Left ventricle myocardium superior (tissue), 1 donor: ENCODE data around the gene STAT6. TPM values are rescaled to one million over a fixed set of nuclear protein-coding genes. Genes with fewer than 3 reads are reported as not detected.
A peak's percentile ranks its signal among the peaks of the same experiment; 100 is the strongest.

Experiments used
- ATAC-seq: fragments of 200-7000 bp; cut with Tn5 transposase; one replicate; pipeline ENCODE4 v1.9.1; 2020; ENCODE audit warnings: mild to moderate bottlenecking, moderate library complexity
- DNase-seq: peaks from one replicate; pipeline ENCODE4 v3.0.0-alpha.2; 2020
- intact Hi-C: fragments of 100-400 bp; cut with micrococcal nuclease; formaldehyde crosslinking; loops from one replicate; pipeline ENCODE4 v1.11.0; 2022
- long read RNA-seq: library from polyadenylated mRNA; unstranded; transcript quantifications from one replicate; pipeline ENCODE4 v2.0.0, GENCODE V29; 2021
- total RNA-seq: library from RNA; stranded (reverse); fragmentation: NEBNext Ultra II Directional; extraction: Animal tissue kit (Norgen Biotek cat#: 25700); gene quantifications from one replicate; pipeline ENCODE4 v1.2.1, GENCODE V29; 2021
- donor health status: DM: no; HTN: yes; CAD: no; lungs with severe emphysema.

The STAT6 gene, protein sequence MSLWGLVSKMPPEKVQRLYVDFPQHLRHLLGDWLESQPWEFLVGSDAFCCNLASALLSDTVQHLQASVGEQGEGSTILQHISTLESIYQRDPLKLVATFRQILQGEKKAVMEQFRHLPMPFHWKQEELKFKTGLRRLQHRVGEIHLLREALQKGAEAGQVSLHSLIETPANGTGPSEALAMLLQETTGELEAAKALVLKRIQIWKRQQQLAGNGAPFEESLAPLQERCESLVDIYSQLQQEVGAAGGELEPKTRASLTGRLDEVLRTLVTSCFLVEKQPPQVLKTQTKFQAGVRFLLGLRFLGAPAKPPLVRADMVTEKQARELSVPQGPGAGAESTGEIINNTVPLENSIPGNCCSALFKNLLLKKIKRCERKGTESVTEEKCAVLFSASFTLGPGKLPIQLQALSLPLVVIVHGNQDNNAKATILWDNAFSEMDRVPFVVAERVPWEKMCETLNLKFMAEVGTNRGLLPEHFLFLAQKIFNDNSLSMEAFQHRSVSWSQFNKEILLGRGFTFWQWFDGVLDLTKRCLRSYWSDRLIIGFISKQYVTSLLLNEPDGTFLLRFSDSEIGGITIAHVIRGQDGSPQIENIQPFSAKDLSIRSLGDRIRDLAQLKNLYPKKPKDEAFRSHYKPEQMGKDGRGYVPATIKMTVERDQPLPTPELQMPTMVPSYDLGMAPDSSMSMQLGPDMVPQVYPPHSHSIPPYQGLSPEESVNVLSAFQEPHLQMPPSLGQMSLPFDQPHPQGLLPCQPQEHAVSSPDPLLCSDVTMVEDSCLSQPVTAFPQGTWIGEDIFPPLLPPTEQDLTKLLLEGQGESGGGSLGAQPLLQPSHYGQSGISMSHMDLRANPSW
- 46.1 TPM for total RNA-seq
- long read RNA-seq, full-length matches to known transcripts = 4 of 40 reads
- long read RNA-seq, partial matches to known transcripts = 34 of 40 reads
- long read RNA-seq, other reads (novel, unspliced or antisense) = 2 of 40 reads

DNA sequence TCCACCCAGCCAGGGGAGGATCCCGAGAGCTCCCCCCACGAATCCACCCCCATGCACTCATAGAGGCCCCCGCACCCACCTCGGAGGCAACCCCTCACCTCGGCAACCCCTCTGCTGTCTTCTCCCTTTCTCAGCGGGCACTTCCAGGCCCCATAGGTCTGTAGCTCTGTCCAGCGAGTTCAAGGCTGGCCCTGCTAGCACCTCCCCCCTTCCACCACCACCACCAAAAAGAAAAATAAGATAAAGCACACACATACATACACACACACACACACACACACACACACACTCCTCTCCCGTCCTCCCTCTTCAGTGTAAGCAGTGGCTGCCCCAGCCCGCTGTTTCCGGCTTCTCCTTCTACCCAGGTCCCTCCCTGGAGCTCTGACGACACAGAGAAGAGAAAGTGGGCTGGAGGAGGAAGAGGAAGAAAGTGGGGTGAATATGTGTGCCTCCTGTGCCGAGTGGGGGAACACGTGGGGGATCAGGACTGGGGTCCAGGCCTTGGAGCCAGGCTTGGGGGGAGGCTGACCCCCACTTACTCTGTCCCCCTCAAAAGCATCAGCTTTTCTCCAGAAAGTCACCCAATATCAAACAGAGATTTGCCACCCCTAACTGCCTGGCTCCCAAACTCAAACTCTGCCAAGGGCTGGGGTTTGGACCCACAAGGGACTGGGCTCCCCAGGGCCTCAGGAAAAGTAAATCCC, at the start of gene STAT6:
TSS of gene STAT6 (minus strand) at position 332 of the 704 bp plus-strand sequence. CDS start 3,084 bp downstream, outside the sequence.
- ATAC-seq (peak; percentile 79), DNase-seq (peak; percentile 82)
- intact Hi-C loops = no loop called here

DNA sequence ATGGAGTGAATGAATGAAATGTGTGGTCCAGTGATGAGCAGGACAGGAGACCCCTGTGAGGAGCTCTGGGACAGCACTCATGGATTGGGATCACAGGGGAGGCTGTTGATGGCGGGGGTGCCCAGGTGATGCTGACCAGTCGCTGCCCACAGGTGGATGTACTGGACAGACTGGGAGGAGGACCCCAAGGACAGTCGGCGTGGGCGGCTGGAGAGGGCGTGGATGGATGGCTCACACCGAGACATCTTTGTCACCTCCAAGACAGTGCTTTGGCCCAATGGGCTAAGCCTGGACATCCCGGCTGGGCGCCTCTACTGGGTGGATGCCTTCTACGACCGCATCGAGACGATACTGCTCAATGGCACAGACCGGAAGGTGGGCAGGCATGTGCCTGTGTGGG, 49.6 kb upstream of the STAT6 start:
- intact Hi-C loops = no loop called here
- DNase-seq = no peak
- ATAC-seq = no peak

DNA sequence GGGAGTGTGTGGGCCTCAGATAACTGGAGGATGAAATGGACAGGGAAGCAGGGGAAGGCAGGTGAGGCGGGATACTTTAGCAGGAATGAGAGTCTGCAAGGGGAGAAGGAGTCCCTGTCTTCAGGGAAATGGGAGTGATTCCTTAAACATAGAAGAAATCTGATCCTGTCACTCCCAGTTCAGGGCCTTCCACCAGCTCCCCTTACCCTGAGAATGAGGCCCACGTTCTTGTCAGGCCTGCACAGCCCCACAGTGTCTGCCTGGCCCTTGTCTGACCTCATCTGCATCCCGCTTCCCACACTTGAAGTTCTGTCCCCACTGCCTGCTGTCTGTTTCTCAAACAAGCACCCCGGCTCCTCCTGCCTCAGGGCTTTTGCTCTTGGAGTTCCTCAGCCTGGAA, 48.9 kb upstream of the STAT6 start:
- DNase-seq = no peak
- intact Hi-C loops = no loop called here
- no peak for ATAC-seq

DNA sequence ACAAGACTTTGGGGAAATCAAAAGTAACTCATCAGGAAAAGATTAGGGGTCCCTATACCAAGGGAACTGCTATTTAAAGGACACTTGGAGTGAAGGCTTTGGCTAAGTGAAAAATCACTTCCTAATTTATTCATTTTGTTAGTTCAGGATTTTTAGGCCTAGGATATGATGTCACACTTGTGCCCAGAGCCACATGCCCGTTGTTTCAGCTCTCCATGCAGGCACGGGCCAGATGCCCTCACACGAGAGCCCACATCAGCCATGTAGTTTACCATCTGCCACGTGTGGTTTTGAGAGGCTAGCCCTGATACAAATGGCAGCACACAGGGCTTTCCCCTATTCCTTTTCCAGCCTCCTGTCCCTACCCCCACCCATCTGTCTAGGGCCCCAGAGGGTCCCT, 48.1 kb upstream of the STAT6 start:
- DNase-seq (no peak), ATAC-seq (peak; percentile 38)
- intact Hi-C loops = no loop called here

DNA sequence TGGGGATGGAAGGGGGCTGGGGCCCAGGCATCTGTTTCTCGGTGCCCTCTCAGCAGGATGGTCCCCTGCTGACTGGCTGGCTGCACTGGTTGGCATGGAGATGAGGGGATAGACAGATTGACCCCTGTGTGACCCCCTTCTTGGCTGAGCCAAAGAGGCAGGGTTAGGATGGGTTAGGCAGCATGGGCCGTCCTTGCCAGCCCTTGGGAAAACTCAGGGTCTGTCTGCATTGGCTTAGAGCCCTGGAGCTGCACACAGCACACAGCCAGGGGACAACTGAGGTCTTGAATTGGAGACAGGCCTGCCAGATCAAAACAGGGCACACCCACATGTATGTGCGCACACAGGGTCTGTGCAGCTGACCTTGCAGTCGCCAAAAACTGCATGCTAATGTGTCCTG, 47.5 kb upstream of the STAT6 start:
- no peak for DNase-seq
- ATAC-seq = peak; percentile 31
- intact Hi-C loops = no loop called here

DNA sequence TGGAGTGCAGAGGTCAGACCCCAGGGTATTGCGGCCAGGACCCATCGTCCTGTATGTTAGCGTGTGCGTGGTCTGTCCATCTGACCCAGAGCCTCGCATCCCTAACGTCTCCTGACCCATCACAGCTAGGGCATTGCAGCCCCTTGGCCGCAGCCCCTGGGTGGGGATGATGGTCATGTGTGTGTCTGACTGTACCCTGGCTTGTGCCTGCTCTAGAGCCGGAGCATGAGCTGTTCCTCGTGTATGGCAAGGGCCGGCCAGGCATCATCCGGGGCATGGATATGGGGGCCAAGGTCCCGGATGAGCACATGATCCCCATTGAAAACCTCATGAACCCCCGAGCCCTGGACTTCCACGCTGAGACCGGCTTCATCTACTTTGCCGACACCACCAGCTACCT, 47.0 kb upstream of the STAT6 start:
- ATAC-seq (no peak), DNase-seq (no peak)
- intact Hi-C loops = no loop called here

DNA sequence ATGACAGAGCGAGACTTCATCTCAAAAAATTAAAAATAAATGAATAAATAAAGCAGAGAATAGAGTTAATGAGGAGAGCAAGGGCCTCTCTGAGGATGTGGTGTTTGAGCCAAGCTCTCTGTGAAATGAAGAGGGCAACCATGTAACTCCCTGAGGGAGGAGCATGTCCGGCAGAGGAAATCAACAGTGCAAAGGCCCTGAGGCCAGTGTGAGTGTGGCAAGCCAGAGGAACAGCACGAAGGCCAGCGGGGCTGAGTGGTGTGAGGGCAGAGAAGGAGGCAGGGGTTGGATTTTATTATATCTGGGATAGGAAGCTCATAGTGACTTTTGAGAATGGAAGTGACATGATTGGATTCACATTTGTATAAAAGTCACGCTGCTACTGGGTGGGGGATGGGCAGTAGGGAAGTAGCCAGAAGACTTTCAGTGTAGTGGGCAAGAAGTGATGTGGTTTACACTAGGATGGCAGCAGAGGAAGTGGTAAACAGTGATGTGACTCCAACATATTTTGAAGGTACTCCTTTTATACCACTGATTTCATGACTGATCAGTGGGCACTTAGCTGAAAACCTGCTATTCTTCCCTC, 46.5 kb upstream of the STAT6 start:
- ATAC-seq (peak; percentile 8), DNase-seq (no peak)
- intact Hi-C loops = no loop called here

DNA sequence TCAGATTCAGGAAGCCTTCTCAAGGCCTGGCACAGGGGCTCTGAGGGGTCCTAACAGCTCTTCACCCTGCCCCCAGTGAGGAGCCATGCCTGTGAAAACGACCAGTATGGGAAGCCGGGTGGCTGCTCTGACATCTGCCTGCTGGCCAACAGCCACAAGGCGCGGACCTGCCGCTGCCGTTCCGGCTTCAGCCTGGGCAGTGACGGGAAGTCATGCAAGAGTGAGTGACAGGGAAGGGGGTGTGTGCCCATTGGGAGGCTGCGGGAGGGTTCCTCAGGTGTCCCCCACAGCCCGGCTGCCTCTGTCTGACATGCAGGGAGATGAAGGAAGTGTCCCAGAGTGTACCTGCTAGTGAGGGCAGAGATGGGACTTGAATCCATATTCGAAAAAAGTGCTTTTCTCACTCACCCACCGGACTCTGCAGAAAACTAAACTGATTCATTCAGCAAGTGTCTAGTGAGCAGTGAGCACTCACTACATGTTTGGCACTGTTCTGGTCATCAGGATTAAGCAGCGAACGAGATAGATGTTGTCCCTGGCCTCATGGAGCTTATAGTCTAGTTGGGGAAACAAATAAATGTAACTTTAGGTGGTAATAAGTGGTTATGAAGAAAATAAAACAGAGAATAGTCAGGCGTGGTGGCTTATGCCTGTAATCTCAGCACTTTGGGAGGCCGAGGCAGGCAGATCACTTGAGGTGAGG, 45.7 kb upstream of the STAT6 start:
- peak; percentile 72 for DNase-seq
- intact Hi-C loops = no loop called here
- ATAC-seq = peak; percentile 3

DNA sequence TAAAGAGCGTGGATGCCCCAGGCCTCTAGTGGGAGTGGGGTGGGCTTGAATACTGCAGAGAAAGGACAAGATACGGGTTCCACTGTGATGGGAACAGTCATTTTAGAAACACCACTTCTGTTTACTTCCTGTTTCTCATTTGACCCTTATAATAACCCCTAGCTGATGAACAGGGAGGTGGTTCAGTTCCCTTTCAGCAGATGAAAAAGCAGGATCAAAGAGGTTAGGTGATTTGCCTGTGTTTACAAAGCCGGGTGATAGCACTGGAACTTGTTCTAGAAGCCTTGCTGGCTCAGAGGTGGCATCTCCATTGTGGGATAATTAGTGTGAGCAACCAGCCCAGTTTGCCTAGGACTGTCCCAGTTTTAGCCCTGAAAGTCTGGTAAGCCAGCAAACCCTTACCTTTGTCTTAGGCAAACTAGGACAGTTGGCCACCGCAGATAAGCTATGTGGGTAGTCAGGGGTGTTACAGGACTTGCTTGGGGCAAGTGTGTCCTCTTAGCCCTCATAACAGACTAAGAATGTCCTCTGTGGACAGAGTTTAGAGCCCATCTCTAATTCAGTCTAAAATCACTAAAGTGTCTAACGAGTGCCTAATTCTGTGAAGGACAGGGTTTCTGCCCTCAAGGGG, 43.8 kb upstream of the STAT6 start:
- no peak for ATAC-seq
- DNase-seq = no peak
- intact Hi-C loops = no loop called here

DNA sequence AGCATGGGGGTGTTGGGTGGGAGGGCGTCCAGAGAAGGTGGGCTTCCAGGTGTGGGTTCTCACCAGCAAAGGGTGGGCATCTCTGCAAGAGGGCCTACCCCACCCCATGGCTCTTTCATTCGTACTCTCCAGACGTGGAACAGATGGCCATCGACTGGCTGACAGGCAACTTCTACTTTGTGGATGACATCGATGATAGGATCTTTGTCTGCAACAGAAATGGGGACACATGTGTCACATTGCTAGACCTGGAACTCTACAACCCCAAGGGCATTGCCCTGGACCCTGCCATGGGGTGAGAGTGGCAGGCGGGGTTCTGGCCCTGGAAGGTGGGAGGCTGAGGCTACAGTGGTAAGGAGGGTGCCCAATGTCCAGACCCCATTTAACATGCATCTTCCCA, 42.9 kb upstream of the STAT6 start:
- DNase-seq (no peak), ATAC-seq (no peak)
- intact Hi-C loops = no loop called here

DNA sequence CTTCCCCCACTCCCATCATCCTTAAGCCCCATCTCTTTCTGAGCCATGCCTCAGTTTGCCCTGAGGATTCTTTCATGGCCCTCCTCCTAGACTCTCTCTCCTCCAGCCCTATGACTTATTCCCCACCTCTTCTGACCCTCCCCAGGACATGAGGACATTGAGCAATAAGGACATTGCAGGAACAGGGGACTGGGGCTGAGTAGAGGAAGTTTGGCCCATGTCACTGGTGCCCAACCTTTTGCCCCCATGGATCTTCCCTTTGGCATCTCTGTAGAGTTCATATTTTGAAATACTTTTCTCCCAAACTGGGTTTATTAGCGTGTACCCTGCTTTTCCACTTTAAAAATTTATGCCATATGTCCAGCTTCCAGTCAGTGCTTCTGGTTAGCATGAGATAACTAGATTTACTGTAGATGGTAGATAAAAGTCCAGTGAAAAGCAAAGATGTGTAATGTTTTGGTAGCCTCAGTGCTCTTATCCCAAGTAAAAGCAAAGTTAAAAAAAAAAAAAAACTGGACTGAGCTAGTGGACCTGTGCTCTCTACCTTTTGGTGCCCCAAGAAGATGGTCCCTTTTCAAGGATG, 42.3 kb upstream of the STAT6 start:
- ATAC-seq (no peak), DNase-seq (no peak)
- intact Hi-C loops = no loop called here

DNA sequence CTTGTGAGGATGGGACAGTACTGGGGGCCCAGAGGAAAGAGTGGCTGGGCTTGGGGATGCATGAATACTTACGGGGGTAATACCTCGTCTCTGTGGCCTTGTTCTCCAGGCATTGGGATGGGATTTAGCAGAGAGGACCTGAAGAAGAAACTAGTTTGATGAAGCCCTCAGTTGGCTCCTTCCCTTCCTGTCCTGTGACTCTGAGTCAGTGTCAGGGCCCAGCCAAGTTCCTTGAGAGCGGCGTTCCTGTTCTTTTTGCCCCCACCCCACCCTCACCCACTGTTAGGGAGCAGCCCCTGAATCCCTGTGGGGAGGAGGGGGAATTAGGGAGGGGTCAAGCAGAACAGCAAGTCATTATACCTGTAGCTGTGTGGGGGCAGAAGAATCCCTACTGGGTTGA, 41.5 kb upstream of the STAT6 start:
- DNase-seq = no peak
- peak; percentile 29 for ATAC-seq
- intact Hi-C loops = no loop called here

DNA sequence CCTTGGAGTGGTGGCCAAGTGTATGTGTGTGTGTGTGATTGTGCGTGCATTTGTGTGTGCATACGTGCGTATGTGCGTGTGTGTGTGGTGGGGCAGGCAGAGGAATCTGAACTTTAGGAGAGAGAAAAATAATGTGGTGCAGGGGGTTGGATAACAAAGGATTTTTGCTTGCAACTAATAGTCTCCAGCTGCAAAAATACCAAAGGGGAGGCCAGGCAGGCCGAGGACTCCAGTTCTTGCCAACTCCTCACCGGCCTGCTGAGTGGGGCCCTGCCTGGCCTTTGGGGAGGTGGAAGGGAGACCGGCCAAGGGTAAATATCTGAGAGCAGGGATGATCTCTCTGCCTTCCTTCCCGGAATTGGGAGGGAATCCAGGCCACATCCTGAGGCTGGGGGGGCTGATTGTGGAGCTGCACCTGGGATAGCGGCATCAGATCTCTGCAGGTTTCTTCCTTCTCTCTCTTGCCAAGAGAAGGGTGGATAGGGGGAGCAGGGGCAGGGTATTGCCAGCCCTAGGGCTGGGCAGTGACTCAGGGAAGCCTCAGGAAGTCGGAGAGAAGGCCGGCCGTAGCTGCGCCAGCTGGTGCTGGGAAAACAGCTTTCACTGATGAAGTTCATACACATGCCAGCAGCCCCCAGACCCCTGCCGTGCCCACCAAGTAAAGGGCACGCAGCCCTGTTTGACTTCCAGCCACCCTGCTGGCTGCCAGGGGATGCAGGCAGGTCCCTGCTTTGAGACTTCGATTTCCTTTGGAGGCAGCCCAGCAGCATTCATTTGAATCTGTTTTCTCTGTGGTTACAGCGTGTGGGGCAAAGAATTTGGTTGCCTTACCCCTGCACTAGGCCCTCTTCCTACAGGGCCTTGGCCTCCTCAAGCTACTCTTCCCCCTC, 40.8 kb upstream of the STAT6 start:
- DNase-seq (peak; percentile 66), ATAC-seq (peak; percentile 55)
- intact Hi-C loops = no loop called here

DNA sequence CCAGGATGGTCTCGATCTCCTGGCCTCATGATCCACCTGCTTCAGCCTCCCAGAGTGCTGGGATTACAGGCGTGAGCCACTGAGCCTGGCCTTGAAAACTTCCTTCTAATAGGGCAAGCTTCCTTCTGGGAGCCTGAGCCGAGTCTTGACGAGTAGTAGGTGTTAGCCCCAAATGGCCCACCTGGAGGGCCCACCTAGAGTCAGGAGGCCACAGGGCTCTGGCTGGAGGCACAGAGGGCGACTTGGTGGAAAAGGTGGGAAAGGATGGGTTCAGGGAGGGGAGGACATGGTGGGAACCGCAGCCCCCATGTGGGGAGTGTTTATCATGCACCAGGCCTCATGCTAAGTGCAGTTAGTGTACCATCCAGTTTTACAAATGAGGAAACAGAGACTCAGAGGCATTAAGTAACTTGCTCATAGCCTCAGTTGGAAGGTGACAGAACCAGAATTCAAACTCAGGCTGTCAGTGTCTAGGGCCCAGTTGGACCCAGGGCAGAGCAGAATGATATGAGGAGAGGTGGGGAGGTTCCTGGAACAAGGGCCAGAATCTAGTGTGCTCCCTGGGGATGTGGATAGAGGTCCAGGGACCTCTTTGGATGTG, 39.3 kb upstream of the STAT6 start:
- DNase-seq (no peak), ATAC-seq (no peak)
- intact Hi-C loops = no loop called here

DNA sequence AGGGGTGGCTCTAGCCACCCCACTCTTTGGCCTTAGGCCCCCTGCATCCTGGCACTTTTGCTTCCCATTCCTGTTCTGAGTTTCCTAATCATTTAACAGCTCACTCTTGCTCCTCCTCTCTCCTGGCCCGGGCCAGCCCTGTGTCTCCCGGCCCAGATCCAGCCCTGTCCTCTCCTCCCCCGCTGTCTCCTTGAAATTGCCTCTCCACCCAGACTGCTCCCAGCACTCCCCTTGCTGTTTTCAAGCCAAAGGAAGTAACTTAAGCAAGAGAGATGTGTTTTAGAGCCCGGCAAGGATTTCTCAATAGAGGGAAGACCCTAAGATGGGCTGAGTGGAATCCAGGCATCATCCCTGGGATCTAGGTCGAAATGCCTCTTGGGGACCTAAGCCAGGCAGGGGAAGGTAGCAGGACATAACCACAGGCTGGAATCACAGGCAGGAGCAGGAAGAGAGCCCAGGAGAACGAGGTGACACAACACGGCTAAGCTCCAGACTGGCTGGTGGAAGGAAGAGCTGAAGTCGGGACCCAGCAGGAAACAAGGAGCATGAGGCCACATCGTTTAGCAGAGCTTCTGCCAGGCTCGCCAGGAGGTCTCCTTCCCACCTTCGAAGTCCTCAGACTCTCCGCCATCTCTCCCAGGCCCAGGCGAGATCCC, 38.2 kb upstream of the STAT6 start:
- peak; percentile 85 for ATAC-seq
- DNase-seq = peak; percentile 85
- intact Hi-C loops = no loop called here
